H9 (cell line): ENCODE measurements around the gene MCCC1. TPM values are rescaled to one million over a fixed set of nuclear protein-coding genes. Genes with fewer than 3 reads are reported as not detected.

Source experiments
- DNase-seq: peaks from one replicate; pipeline ENCODE4 v3.0.0-alpha.2; 2017
- H2AFZ ChIP-seq: one replicate; pipeline ENCODE4 v1.6.1; 2013; ENCODE audit warnings: mild to moderate bottlenecking, low read length, control low read depth, moderate library complexity
- H2AK5ac ChIP-seq: 2 replicates; pipeline ENCODE4 v1.6.1; 2013; ENCODE audit warnings: low read length, control low read depth, mixed read lengths; ENCODE audit not compliant: insufficient read length
- H2BK120ac ChIP-seq: one replicate; pipeline ENCODE4 v1.6.1; 2013; ENCODE audit warnings: low read depth, mild to moderate bottlenecking, low read length, control low read depth, inconsistent platforms; ENCODE audit not compliant: poor library complexity, severe bottlenecking
- H2BK12ac ChIP-seq: 2 replicates; pipeline ENCODE4 v1.6.1; 2013; ENCODE audit warnings: low read length, control low read depth, mixed read lengths, low read depth; ENCODE audit not compliant: insufficient read length
- H2BK15ac ChIP-seq: 2 replicates; pipeline ENCODE4 v1.6.1; 2013; ENCODE audit warnings: low read depth, low read length, control low read depth
- H2BK20ac ChIP-seq: one replicate; pipeline ENCODE4 v1.6.1; 2013; ENCODE audit warnings: low read depth, mild to moderate bottlenecking, low read length, control low read depth, inconsistent platforms; ENCODE audit not compliant: poor library complexity, severe bottlenecking
- H2BK5ac ChIP-seq: 2 replicates; pipeline ENCODE4 v1.6.1; 2013; ENCODE audit warnings: low read length, control low read depth, mixed read lengths; ENCODE audit not compliant: insufficient read length
- H3K14ac ChIP-seq: 2 replicates; pipeline ENCODE4 v1.6.1; 2013; ENCODE audit warnings: low read length, control low read depth; ENCODE audit not compliant: insufficient read depth
- H3K18ac ChIP-seq: 2 replicates; pipeline ENCODE4 v1.6.1; 2013; ENCODE audit warnings: low read depth, mild to moderate bottlenecking, mixed read lengths, low read length, control low read depth; ENCODE audit not compliant: insufficient read length
- H3K23ac ChIP-seq: 2 replicates; pipeline ENCODE4 v1.6.1; 2013; ENCODE audit warnings: low read length, control low read depth, mixed read lengths, low read depth; ENCODE audit not compliant: insufficient read length
- H3K23me2 ChIP-seq: 2 replicates; pipeline ENCODE4 v1.6.1; 2013; ENCODE audit warnings: low read depth, mild to moderate bottlenecking, mixed read lengths, low read length, control low read depth; ENCODE audit not compliant: insufficient read length, poor library complexity, severe bottlenecking
- H3K27ac ChIP-seq: 2 replicates; pipeline ENCODE4 v1.5.1; 2013; ENCODE audit warnings: low read length, control low read depth, mixed read lengths, low read depth; ENCODE audit not compliant: insufficient read length
- H3K27me3 ChIP-seq: 2 replicates; pipeline ENCODE4 v1.6.1; 2013; ENCODE audit warnings: low read length, control low read depth, inconsistent platforms; ENCODE audit not compliant: insufficient read depth
- H3K4ac ChIP-seq: 2 replicates; pipeline ENCODE4 v1.6.1; 2013; ENCODE audit warnings: low read depth, mild to moderate bottlenecking, control low read depth, inconsistent platforms, low read length, moderate library complexity
- H3K4me1 ChIP-seq: 2 replicates; pipeline ENCODE4 v1.6.1; 2013; ENCODE audit warnings: low read length, control low read depth, inconsistent platforms; ENCODE audit not compliant: insufficient read depth
- H3K4me2 ChIP-seq: 2 replicates; pipeline ENCODE4 v1.6.1; 2013; ENCODE audit warnings: low read length, control low read depth, mixed read lengths; ENCODE audit not compliant: insufficient read length, insufficient read depth
- H3K56ac ChIP-seq: 2 replicates; pipeline ENCODE4 v1.6.1; 2013; ENCODE audit warnings: low read depth, mild to moderate bottlenecking, mixed read lengths, low read length, control low read depth; ENCODE audit not compliant: insufficient read length
- H3K79me1 ChIP-seq: 2 replicates; pipeline ENCODE4 v1.6.1; 2013; ENCODE audit warnings: low read depth, mild to moderate bottlenecking, moderate library complexity, low read length, control low read depth, inconsistent platforms; ENCODE audit not compliant: insufficient read depth, poor library complexity, severe bottlenecking
- H3K79me2 ChIP-seq: 2 replicates; pipeline ENCODE4 v1.6.1; 2013; ENCODE audit warnings: low read length, control low read depth, inconsistent platforms; ENCODE audit not compliant: insufficient read depth
- H3K9ac ChIP-seq: 2 replicates; pipeline ENCODE4 v1.6.1; 2013; ENCODE audit warnings: low read length, control low read depth, mixed read lengths; ENCODE audit not compliant: insufficient read length; ENCODE audit errors: extremely low read depth
- H3K9me3 ChIP-seq: one replicate; pipeline ENCODE4 v1.6.1; 2013; ENCODE audit warnings: low read depth, low read length, inconsistent platforms; ENCODE audit not compliant: control insufficient read depth
- H3T11ph ChIP-seq: one replicate; pipeline ENCODE4 v1.6.1; 2013; ENCODE audit warnings: mild to moderate bottlenecking, low read length, control low read depth, inconsistent platforms
- H4K20me1 ChIP-seq: one replicate; pipeline ENCODE4 v1.6.1; 2013; ENCODE audit not compliant: control insufficient read depth, insufficient read length, insufficient read depth
- H4K5ac ChIP-seq: 2 replicates; pipeline ENCODE4 v1.6.1; 2013; ENCODE audit warnings: low read depth, mild to moderate bottlenecking, mixed read lengths, low read length, control low read depth; ENCODE audit not compliant: insufficient read length
- H4K8ac ChIP-seq: replicated peaks from 2 replicates; pipeline ENCODE4 v1.6.1; 2013; ENCODE audit warnings: low read length, control low read depth, mixed read lengths, low read depth; ENCODE audit not compliant: insufficient read length
- H4K91ac ChIP-seq: 2 replicates; pipeline ENCODE4 v1.6.1; 2013; ENCODE audit warnings: low read depth, mild to moderate bottlenecking, moderate library complexity, mixed read lengths, low read length, control low read depth; ENCODE audit not compliant: insufficient read length
- H3K27ac Mint-ChIP-seq, 3 experiments: 2 replicates in 2 of 3; 3 replicates in 1 of 3; pipeline ENCODE4 v1.8.0; 2020 to 2021; ENCODE audit warnings: mixed read lengths in 3 of 3, mild to moderate bottlenecking in 1 of 3, moderate library complexity in 1 of 3
- H3K27me3 Mint-ChIP-seq: 2 replicates; pipeline ENCODE4 v1.8.0; 2021; ENCODE audit warnings: low read depth, mild to moderate bottlenecking, moderate library complexity, mixed read lengths
- H3K36me3 Mint-ChIP-seq, 3 experiments: 2 replicates in 2 of 3; 3 replicates in 1 of 3; pipeline ENCODE4 v1.8.0; 2020 to 2021; ENCODE audit warnings: low read depth in 3 of 3, mixed read lengths in 3 of 3; ENCODE audit not compliant: insufficient read depth in 1 of 3
- H3K4me1 Mint-ChIP-seq, 2 experiments: 2 replicates each; pipeline ENCODE4 v1.8.0; 2020; ENCODE audit warnings: mixed read lengths in 2 of 2
- H3K4me3 Mint-ChIP-seq, 2 experiments: 2 replicates in 1 of 2; 3 replicates in 1 of 2; pipeline ENCODE4 v1.8.0; 2020 to 2021; ENCODE audit warnings: mild to moderate bottlenecking in 2 of 2, mixed read lengths in 2 of 2, moderate library complexity in 1 of 2
- H3K9me3 Mint-ChIP-seq, 2 experiments: 2 replicates in 1 of 2; 3 replicates in 1 of 2; pipeline ENCODE4 v1.8.0; 2020; ENCODE audit warnings: mild to moderate bottlenecking in 2 of 2, mixed read lengths in 2 of 2, moderate library complexity in 1 of 2
- CTCF ChIP-seq: fragments of 200-600 bp; sonication (generic); conservative IDR thresholded peaks from 3 replicates; pipeline ENCODE4 v1.8.0; 2021; ENCODE audit warnings: antibody characterized with exemption, mild to moderate bottlenecking
- WGBS: extraction: QIAGEN DNeasy Blood & Tissue Kit; methylation state at CpG from one replicate; pipeline ENCODE4 v1.1.7; 2013; ENCODE audit warnings: missing lambda C conversion rate, low lambda C conversion rate, mixed read lengths; ENCODE audit not compliant: insufficient read length; ENCODE audit errors: extremely low coverage; 5-methylcytosine and 5-hydroxymethylcytosine counted together
- total RNA-seq: library from RNA; stranded (reverse); gene quantifications from 2 replicates; pipeline ENCODE4 v1.2.1, GENCODE V29; 2021

MCCC1 gene
- total RNA-seq, 1 experiment from 2014 or later, result 18.3 TPM

GRCh38 chr3:183129243-183129642, 29.9 kb upstream of the MCCC1 start:
- no peaks in the 10 kb centered on the region for H3K23me2 ChIP-seq
- H3K4ac ChIP-seq, result no peak overlapping the region
- Mint-ChIP-seq H3K27me3 (peaks cover 2% of the 10 kb centered on the region), H3K4me1 (peaks cover 8 to 13% of the 10 kb centered on the region in 2 experiments), H3K4me3 (no peak overlapping the region), H3K36me3 (peaks cover 4 to 22% (median 10%) of the 10 kb centered on the region in 3 experiments; a peak in 5 of 7 replicates), H3K9me3 (peaks cover 20 to 24% of the 10 kb centered on the region in 2 experiments), H3K27ac (no peak overlapping the region)
- no peak overlapping the region for H2BK5ac ChIP-seq
- no peak overlapping the region for H2BK15ac ChIP-seq
- no peak for TF ChIP-seq CTCF
- no peak overlapping the region for H2BK12ac ChIP-seq
- H3K27ac ChIP-seq, result no peak overlapping the region
- H2AK5ac ChIP-seq, result no peak overlapping the region
- H4K5ac ChIP-seq, result no peak overlapping the region
- H3K79me1 ChIP-seq, result no peaks in the 10 kb centered on the region
- H2BK120ac ChIP-seq, result no peak overlapping the region
- no peak overlapping the region for H4K91ac ChIP-seq
- no peak overlapping the region for H3K56ac ChIP-seq
- WGBS, result no CpG with 5 or more reads among the region's 1 CpG
- no peak overlapping the region for H3K4me2 ChIP-seq
- no peak for DNase-seq
- no peaks in the 10 kb centered on the region for H3K4me1 ChIP-seq
- H2AFZ ChIP-seq, result no peak overlapping the region
- H2BK20ac ChIP-seq, result no peak overlapping the region
- H3K9ac ChIP-seq, result no peak overlapping the region
- H3K27me3 ChIP-seq, result no peaks in the 10 kb centered on the region
- H3T11ph ChIP-seq, result no peak overlapping the region
- H3K9me3 ChIP-seq, result no peaks in the 10 kb centered on the region
- H4K8ac ChIP-seq, result no peak overlapping the region
- H3K18ac ChIP-seq, result no peak overlapping the region
- H3K14ac ChIP-seq, result no peak overlapping the region
- no peaks in the 10 kb centered on the region for H4K20me1 ChIP-seq
- no peak overlapping the region for H3K23ac ChIP-seq
- H3K79me2 ChIP-seq, result no peaks in the 10 kb centered on the region
